Stimulated activated CD8-positive, alpha-beta memory T cell treated with anti-CD3 and anti-CD28 coated beads, Interleukin-12 subunit alpha, Interleukin-12 subunit beta, amount 100 ng/mL, for 1 hour (primary cell): ENCODE measurements around the gene ELL2.
A peak's percentile ranks its signal among the peaks of the same experiment; 100 is the strongest.
"Not testable (repeated sequence)": the region's sequence is repeated elsewhere in the genome, so short reads cannot be mapped to it uniquely, and the experiment has no call there.

Experiments used
- DNase-seq: peaks from one replicate; pipeline ENCODE4 v3.0.0-alpha.2; 2020; ENCODE audit warnings: low read depth

ELL2 gene

GRCh38 chr5:95859661-95860060 is 102.0 kb downstream of the ELL2 start:
- DNase-seq = no peak

GRCh38 chr5:95858661-95859595 is 102.7 kb downstream of the ELL2 start:
- peak; percentile 91 for DNase-seq

- no peak for DNase-seq
These were observed 103.6 kb downstream of the ELL2 start for GRCh38 chr5:95858023-95858461.

- no peak for DNase-seq
These were observed 104.3 kb downstream of the ELL2 start for GRCh38 chr5:95857185-95857945.

GRCh38 chr5:95856501-95856981 is 105.1 kb downstream of the ELL2 start:
- no peak for DNase-seq

- no peak for DNase-seq
These were observed 108.2 kb downstream of the ELL2 start for GRCh38 chr5:95853490-95853889.

- DNase-seq = no peak
These were observed 109.1 kb downstream of the ELL2 start for GRCh38 chr5:95852567-95852966.

GRCh38 chr5:95851141-95851540 is 110.5 kb downstream of the ELL2 start:
- not testable (repeated sequence) for DNase-seq

- no peak for DNase-seq
These were observed 111.2 kb downstream of the ELL2 start for GRCh38 chr5:95850391-95850894.

GRCh38 chr5:95848701-95849100 is 113.0 kb downstream of the ELL2 start:
- no peak for DNase-seq

- no peak for DNase-seq
These were observed 114.4 kb downstream of the ELL2 start for GRCh38 chr5:95847261-95847592.

- peak; percentile 45 for DNase-seq
These were observed 114.9 kb downstream of the ELL2 start for GRCh38 chr5:95846554-95847260.

- DNase-seq = no peak
These were observed 116.3 kb downstream of the ELL2 start for GRCh38 chr5:95845391-95845790.

- no peak for DNase-seq
These were observed 117.9 kb downstream of the ELL2 start for GRCh38 chr5:95843733-95844223.

GRCh38 chr5:95842854-95843544 is 118.7 kb downstream of the ELL2 start:
- no peak for DNase-seq

- no peak for DNase-seq
These were observed 119.5 kb downstream of the ELL2 start for GRCh38 chr5:95841914-95842812.

- no peak for DNase-seq
These were observed 120.5 kb downstream of the ELL2 start for GRCh38 chr5:95840956-95841705.

- DNase-seq = no peak
These were observed 122.0 kb downstream of the ELL2 start for GRCh38 chr5:95839658-95840057.

GRCh38 chr5:95838556-95838955 is 123.1 kb downstream of the ELL2 start:
- no peak for DNase-seq
